Hematopoietic multipotent progenitor cell (in vitro differentiated cells): Measurements from ENCODE around the gene SLC32A1. TPM values are rescaled to one million over a fixed set of nuclear protein-coding genes. Genes with fewer than 3 reads are reported as not detected.
A peak's percentile ranks its signal among the peaks of the same experiment; 100 is the strongest.

Experiments
- DNase-seq, 3 donors: peaks; one replicate each; pipeline ENCODE4 v3.0.0-alpha.2; 2011 to 2015; ENCODE audit warnings: low read depth in 2 of 3, low spot score in 2 of 3
- total RNA-seq: library from RNA; depleted of rRNA; stranded (reverse); fragments of >200 nt; gene quantifications from one replicate; pipeline ENCODE4 v1.2.3, GENCODE V29; 2012

Gene SLC32A1
- total RNA-seq, 1 donor, result 0.54 TPM

DNA sequence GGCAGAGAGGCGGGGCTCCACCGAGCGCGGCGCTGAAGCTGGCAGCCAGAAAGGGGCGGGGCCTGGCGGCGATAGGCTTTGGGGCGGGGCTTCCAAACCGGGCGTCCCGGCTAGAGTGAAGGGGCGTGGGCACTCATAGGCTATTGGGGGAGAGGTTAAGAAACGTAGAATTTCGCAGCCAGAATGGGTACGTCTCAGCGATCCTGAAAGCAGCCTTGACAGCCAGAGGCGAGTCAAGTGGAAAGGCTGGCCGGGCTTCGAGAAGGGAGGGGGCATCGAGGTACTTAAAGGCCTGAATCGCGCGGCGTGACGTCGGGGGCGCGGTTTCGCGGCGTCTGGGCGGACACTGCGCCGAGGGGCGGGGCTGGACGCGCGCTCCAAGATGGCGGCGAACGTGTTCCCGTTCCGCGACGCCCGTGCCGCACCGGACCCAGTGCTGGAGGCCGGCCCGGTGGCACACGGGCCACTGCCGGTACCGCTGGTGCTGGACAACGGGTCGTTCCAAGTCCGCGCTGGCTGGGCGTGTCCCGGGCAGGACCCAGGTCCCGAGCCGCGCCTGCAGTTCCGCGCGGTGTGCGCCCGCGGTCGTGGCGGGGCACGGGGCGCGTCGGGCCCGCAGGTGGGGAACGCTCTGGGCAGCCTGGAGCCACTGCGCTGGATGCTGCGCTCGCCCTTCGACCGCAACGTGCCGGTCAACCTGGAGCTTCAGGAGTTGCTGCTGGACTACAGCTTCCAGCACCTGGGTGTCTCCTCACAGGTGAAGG lies 24.0 kb downstream of the SLC32A1 start, which contains the start of gene ACTR5:
Gene ACTR5, plus strand, starts transcription at position 364 of the 764 bp plus-strand sequence. Its CDS starts 19 bp downstream, at position 383.
- DNase-seq, result peak; percentile 93

DNA sequence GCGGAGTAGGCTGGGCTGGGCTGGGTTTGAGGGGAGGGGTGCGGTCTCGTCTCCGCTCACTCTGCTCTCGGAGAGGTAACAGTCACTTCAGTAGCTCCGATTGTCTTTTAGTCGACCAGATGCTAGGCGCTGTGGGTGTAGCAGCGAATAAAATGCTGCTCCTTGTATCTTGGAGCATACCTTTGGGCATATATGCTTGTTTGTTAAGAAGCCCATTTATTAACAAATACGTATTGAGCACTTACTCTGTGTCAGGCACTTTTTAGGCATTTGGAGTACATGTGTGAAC lies 24.5 kb downstream of the SLC32A1 start:
- peak in 2 of 3 donors; percentile 9 to 28 for DNase-seq

DNA sequence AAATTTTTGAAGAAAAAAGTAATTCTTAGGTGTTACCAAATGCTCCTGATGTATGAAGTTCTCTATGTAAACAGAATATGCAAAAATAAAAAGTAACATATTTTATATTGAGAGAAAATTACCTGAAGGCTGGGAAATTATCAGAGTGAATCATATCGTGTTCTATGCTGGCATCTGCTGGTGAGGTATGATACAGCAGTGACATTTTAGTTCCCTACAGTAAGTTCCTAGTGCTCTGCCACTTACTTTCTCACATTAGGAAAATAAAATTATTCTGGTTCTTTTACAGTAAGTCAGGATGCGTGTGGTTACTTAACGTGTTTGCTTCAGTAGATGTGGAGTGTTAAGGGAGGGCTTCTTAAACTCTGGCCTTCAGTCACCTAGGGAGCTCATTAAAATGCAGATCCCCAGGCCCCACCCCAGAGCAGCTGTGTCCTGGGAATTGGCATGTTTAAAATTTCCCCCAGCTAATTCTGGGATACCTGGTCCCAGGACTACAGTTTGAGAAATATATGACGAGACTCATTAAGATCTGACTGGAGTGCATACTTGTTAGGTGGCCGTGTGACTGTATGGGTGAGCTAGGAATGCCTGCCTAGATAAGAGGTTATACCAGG lies 27.2 kb downstream of the SLC32A1 start:
- DNase-seq, result peak in 2 of 3 donors; percentile 41 to 74

DNA sequence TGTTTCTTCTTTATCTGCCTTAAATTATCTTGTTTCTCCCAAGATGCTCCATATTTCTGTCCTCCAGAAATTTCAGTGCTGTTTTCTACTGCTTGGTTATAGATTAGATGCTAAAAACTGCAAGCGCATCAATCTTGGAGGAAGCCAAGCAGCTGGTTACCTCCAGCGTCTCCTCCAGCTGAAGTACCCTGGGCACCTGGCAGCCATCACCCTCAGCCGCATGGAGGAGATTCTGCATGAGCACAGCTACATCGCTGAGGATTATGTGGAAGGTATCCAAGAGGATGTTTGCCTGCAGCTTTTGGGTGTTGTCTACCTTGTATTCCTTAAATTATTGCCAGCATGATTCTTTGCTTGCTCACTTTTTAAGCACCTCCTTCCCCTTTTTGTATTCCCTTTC lies 27.7 kb downstream of the SLC32A1 start:
- no peak for DNase-seq

DNA sequence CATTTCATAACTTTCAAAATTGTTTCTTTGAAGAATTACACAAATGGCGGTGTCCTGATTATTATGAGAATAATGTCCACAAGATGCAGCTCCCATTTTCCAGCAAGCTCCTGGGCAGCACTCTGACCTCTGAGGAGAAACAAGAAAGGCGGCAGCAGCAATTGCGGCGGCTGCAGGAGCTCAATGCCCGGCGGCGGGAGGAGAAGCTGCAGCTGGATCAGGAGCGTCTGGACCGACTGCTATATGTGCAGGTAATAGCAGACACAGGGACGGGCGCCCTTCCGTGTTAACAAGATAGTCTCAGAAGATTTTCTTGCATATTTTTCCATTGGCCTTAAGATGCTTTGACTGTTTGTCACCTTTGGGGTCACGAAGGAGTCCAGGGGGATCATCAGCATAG lies 30.6 kb downstream of the SLC32A1 start:
- DNase-seq, result no peak

DNA sequence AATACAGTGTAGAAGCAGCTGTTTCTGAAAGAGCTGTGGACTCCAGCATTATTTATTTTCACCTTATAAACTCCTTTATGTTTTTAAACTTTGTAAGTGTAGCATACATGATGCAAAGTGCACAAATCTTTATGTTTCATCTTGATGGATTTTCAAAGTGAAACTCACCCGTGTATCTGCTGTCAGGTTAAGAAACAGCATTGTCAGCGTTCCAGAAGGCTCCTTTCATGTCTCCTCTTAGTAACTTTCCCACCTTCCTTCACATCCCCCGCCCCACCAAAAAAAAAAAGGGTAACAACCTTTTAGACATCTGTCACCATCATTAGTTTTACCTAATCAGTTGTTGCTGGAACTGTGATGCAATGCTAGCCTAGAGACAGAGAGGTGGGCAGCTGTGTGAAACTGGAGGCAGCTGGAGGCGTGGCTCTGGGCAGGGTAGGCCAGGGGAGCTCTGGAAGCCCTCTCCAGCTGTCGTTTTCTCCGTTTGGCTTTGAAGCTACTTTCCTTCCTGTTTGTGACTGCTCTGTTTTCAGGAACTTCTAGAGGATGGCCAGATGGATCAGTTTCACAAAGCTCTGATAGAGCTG lies 31.1 kb downstream of the SLC32A1 start:
- DNase-seq, result no peak

DNA sequence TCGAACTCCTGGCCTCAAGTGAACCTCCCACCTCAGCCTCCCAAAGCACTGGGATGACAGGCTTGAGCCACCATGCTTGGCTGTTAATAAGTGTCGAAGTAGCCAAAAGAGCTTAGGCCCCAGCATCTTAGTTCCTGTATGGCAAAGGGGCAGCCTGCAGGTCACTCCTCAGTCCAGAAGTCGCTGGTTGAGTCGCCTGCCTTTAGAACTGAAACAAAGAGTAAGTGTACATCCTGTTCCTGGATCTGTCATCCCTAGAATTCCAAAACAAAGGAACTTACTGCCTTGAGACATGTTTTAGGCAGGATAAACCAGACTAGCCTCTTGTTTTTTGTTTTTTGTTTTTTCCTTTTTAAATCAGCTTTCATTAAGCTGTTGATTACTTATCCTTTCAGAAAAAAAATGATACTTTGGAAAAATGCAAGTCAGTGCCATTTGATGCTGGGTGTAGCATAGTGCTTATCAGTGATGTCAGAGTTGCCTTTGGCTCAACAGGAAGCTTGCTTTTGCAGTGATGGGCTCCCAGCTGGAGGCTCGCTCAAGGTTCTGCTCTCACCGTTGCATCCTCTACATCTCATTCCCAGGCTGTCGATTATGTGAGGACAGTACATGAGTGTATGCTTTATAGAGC lies 33.0 kb downstream of the SLC32A1 start:
- no peak for DNase-seq

DNA sequence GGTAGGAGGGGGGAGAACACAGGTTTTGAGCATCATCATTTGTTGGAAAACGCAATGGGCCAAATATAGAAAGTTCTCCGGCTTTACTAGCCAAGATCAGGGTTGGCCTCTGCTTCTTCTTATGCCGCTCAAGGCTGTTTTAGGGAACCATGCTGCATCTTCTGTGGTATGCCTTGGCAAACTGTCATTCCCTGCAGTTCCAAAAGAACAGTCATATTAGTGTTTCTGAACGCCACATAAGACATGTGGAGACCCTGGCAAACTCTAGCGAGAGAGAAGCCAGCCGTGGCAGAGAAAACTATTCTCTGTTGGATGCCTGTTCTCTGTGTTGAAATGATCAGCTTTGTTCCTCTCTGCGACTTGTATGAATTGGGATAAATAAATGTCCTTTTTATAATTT lies 34.8 kb downstream of the SLC32A1 start:
- DNase-seq, result no peak

DNA sequence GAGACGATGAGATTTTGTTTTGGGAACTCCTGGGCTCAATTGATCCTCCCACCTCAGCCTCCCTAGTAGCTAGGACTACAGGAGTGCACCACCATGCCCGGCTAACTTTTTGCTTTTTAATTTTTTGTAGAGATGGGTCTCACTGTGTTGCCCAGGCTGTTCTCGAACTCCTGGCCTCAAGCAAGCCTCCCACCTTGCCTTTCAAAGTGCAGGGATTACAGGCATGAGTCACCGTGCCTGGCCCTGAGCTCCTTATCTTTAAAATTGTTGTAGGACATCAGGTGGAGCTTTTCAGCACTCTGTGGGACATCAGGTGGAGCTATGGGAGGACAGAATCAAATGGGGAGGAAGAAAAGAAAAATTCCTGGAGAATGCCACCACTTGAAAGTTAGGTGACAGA lies 36.7 kb downstream of the SLC32A1 start:
- no peak for DNase-seq

DNA sequence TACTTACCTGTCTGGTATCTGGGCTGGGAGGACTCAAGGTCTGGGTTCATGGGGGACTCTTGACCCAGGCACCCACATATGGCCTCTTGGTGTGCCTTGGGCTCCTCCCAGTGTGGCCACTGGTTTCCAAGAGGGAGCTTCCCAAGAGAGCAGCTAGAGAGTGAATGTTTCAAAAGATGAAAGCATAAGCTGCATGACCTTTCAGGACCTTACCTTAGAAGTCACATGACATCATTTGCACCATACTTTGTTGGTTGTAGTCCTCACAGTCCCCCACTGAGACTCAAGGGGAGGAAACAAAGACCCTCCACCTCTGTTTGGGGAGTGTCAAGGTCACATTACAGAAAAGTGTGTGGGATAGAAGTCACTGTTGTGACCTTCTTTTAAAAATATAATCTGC lies 37.9 kb downstream of the SLC32A1 start:
- DNase-seq, result no peak

DNA sequence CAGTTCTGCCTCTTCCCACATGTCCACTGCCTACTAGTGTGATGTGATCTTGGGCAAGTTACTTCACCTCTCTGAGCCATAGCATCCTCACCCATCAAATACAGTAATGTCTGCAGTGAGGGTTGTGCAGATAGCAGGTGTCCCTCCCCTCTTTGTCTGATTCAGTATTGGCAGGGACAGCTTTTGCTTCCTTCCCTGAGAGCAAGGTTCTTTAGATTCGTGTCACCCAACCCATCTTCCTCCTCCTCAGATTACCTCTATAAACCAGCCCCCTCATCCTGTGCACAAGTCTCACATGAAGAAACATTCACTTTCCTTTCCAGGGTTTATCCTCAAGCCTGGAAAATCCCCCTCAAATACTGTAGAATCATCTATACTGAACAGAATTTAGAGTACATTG lies 39.3 kb downstream of the SLC32A1 start:
- no peak for DNase-seq

DNA sequence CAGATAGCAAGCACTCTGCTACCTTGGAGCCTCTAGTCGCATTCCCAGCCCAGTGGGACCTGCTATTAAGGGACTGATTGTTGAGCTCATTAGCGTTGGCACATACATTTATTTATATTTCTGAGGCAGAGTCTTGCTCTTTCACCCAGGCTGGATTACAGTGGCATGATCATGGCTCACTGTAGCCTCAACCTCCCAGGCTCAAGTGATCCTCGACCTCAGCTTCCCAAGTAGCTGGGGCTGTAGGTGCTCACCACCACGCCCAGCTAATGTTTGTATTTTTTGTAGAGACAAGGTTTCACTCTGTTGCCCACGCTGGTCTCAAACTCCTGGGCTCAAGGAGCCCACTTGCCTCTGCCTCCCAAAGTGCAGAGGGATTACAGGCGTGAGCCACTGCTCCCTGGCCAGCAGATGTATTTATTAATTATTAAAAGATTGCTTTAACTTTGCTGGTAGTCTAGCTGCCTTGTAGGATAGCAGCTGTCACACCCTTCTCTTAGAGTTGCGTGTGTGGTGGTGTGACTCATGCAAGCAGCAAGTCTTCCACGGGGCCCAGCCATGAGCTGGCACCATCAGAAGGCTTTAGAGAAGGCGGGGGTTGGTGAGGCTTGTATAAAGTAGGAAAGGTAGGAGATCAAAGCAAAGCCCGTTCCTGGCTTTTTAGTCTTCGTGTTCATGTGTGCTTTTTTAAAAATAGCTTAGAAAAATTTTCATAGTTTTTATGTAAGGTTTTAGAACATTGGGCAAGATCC lies 40.5 kb downstream of the SLC32A1 start:
- no peak for DNase-seq

DNA sequence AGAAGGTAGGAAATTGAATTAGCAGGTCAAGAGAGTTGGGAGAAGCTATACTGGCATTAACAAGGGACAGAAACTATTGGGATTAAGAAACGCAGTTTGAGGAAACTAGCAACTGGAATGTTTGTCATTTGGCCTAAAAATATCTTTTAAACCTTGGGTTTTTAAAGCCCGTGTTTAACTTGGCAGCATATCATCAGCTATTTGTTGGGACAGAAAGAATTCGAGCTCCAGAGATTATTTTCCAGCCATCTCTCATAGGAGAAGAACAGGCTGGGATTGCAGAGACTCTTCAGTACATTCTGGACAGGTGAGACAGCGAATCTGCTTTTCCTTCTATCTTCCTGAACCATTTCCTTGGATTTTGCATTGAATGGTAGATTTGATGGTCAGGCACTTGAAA lies 41.8 kb downstream of the SLC32A1 start:
- no peak for DNase-seq

DNA sequence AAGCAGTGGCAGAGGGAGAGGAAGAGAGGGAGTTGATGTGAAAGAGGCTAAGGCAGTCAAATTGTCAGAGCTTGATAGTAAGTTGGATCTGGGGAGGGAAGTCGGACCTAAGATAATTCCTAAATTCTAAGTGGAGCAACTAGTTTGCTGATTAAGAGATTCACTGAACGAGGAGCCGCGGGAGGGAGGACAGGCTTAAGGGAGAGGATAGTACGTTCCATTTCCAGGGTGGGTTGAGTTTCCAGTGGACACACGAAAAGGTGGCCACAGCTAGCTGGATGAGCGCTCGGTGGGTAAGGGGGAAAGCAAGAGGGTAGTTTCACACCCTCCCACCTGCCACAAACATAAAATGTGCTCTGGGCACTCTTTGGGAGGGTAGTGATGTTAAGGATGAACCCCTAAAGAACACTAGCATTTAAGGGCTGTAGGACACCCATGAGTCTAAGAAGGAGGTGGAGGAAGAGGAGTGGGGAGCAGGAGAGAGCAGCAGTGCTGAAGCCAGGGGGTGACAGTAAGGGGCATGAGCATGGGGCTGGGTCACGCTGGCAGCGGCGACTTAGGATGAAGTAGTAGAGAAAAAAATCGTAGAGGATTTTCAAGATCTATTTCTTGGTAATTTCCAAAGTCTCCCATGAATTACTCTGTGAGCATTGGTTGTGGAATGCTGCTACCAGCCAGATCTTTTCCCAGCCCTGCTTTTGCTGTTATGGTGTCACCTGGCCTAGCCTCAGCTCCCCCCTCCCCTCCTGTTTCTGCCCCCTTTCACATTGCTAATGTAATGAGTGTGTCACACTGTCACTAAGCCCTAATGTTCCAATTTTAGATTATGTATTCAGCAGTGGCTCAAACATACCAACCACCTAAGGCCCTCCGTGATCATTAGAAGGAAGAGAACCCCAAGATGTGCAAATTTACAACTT lies 45.4 kb downstream of the SLC32A1 start:
- no peak for DNase-seq

DNA sequence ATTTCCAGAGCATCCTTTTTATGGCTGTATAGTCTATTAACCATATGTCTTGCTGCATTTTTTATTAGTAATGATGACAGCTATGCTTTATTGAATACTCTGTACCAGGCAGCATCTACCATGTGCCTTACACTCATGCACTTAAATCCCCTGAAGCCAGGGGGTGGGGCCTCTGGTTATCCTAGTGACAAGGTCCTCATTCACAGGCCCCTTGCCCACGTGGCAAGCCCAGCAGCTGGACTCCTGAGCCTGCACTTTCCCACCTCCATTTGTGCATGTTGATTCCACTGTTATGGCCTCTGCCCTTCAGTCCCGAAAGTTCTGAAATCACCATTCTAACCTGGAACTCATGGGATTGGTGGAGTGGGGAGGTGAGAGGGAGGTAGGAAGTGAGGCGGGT lies 46.3 kb downstream of the SLC32A1 start:
- no peak for DNase-seq

DNA sequence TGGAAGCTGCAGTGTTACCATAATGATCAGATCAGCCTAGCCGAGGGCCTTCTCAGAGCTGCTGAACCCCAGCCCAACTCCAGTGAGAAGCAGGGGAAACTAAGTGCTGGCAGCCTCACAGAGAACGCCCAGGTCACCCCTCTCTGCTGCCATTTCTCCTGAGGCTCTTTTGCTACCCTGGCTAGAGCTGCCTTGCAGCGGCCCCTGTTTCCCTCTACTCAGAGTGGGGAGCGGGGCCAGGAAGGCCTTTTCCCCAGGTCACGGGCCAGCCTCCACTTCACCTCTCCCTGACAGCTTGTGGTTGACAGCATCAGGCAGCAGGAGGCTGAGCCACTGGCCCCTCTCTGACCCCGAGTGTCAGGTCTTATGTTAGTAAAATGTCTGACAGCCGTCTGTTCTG lies 46.7 kb downstream of the SLC32A1 start:
- DNase-seq, result no peak

DNA sequence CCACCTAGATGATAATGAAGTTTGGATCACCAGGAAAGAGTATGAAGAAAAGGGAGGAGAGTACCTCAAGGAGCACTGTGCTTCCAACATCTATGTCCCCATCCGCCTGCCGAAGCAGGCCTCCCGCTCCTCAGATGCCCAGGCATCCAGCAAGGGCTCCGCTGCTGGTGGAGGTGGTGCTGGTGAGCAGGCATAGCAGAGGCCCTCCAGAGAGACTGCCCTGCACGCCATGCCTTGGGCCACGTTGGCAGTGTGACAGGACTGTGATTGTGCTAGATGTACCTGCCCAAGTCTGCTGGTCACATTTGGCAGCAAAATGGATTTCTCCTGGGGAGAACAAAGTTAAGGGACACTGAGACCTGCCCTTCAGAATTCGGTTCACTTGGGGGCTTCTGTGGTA lies 47.3 kb downstream of the SLC32A1 start:
- DNase-seq, result no peak

DNA sequence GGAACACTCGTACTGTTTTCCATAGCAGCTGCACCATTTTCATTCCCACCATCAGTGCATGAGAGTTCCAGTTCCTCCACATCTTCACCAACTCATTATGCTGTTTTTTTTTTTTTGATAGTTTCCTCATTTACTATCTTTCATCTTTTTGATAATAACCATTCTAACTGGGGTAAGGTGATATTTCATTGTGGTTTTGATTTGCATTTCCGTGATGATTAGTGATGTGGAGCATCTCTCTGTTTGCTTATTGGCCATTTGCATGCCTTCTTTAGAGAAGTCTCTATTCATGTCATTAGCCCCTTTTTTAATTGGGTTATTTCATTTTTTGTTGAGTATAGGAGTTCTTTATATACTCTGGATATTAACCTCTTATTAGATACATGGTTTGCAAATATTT lies 49.9 kb downstream of the SLC32A1 start:
- DNase-seq, result no peak

DNA sequence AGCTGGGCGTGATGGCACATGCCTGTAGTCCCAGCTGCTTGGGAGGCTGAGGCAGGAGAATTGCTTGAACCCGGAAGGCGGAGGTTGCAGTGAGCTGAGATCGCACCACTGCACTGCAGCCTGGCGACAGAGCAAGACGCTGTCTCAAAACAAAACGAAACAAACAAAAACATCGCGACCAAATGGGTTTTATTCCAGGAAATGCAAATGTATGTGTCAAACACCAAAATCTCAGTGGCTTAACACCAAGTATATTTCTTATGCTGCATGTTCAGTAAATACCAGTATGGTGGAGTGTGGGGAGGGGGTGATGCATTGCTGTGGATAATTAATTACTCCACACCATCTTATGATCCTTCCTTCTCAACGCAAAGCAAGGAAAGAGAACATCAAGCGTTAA lies 52.1 kb downstream of the SLC32A1 start:
- no peak for DNase-seq
